Ureter (tissue), 1 donor: ENCODE results near the gene OCSTAMP. TPM values are rescaled to one million over a fixed set of nuclear protein-coding genes. Genes with fewer than 3 reads are reported as not detected.

ENCODE experiments used
- DNase-seq: peaks from one replicate; pipeline ENCODE4 v3.0.0-alpha.2; 2020; ENCODE audit warnings: low spot score
- total RNA-seq: library from RNA; stranded (reverse); gene quantifications from one replicate; pipeline ENCODE4 v1.2.4, GENCODE V29; 2023
- donor health status: DM: yes; HTN: yes; CAD: no.

OCSTAMP gene
- total RNA-seq, 1 donor from 2014 or later, result not detected

- DNase-seq, result no peak
These were observed 2.3 kb upstream of the OCSTAMP start for GRCh38 chr20:46552460-46553420.

DNA sequence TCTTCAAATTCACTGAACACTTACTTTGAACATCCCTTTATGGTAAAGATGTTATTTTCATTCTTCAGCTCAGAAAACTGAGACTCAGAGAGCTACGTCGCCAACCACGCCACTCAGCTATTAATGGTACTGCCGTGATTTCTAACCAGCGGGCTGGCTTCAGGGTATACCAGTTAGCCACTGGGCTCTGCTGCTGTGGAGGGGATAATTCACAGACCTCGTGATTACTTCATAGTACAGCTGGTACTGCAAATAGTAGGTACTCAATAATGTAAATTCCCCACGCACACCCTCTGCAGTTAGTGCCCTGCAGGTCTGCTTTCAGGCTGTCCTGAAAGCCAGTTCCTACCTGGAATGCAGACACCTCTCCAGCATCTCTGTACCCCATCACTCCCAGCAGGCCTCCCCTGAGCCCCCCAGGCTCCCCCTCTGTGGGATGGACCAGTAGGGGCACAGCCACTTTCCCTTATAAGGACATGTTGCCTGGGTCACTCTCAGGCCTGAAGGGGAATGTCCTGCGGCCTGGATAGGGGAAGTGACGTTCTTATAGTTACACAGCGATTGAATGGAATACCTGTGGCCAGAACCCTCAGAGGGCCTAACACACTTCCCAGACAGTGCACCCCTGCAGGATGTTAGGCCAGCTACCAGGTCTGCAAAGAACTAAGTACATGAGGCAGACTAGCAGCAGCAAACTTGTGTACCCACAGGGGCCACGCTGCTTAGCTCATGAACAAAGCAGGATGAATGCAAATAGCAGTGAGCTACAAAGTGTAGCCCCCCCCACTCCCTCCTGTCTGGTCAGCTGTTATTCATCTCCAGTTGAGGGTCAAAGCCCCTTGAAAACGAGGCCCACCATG is 1.3 kb upstream of the OCSTAMP start:
- no peak for DNase-seq

DNA sequence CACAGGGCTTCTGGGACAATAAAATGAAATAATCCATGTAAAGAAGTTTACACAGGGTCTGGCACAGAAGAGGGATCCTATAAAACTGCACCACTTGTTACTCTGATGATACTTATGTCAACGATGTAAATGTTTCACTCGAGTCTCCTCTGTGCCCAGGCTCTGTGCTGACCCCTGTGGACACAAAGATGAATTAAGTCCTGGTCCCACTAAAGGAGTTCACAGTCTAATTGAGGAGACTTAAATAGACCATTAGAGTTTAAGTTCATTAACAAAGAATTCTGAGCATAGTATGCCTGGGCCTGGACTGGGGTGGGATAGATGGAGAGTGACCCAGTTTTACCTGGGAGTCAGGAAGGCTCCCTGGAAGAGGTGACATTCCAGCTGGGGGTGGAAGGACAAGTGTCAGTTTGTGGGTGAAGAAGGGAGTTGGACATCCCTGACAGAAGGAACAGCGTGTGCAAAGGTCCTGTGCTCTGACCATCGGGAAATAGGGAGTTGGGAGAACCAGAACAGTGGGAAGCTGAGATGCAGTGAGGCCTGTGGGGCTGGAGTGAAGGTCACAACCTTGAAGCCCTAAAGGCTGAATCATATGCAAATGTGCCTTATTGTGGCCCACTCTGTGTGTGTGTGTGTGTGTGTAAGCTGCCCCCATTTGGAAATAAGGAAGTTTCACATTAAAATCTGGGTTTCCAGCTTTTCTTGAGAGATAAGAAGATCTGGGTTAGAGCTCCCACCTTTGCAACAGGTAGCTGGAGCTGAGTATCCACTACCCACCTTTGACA is 1.1 kb downstream of the OCSTAMP start:
- no peak for DNase-seq

DNA sequence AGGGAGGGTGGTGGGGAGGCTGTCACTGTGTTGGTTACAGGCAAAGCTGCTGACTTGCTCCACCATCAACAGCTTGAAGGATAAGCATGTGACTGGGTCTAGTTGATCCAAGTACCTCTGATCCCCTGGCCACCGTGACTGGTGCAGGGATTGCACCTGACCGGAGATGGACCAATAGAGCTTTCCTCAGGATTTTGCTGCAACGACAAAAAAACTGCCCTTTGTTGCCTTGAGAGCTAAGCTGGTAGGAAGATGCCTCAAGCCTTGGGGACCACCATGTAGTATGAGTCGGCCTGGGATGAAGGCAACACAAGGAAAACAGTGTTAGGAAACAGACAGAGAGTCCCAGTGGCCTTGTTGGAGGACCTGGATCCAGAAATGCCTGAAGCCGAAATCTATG is 1.8 kb downstream of the OCSTAMP start:
- DNase-seq, result no peak

DNA sequence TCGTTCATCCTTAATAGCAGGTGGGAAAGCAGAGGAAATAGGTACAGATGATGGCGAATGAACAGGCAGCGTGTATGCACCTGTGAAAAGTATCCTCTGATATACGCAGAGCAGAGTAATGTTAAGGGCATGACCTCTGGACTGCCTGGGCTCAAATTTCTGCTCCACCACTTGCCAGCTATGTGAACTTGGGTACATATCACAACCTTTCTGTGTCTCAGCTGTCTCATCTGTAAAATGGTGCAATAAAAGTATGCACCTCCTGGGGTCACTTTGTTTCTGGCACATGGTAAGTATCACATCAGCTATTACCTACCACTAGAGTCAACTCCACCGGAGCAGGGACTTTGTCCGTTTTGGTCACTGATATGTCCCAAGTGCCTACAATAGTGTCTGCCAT is 2.5 kb downstream of the OCSTAMP start:
- no peak for DNase-seq

DNA sequence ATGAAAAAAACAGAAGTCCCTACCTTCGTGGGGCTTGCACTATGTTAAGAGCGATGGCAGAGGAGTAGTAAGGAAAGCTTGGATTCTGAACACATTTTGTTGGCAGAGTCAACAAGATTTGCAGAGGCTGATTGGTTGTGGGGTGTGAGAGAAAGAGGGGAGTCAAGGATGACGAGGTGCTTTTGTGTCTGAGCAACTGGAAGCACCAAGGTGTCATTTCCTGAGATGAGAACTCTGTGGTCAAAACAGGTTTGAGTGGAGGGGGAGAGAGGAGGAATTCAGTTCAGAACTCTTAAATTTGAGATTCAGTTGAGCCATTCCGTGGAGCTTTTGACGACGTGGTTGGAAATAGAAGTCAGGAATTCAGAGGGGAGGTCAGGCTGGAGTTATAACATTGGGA is 3.5 kb downstream of the OCSTAMP start:
- no peak for DNase-seq

DNA sequence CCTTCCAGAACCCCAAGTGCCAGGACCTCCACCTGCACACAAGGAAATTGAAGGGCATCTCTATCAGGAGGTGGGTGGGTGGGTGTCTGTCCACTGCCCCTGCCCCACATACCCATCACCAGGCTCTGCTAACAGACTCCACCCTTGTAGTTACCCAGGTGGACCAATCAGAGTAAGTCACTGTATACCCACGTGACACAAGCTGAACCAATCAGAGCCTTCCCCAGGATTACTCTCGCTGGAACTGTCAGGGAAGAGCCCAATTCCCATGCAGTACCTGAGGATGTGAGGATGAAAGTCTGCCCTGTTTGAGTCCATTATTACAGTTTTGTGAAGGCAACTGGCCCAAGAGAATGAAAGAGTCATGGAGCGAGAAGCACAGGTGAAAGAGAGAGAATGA is 4.2 kb downstream of the OCSTAMP start:
- DNase-seq, result no peak

DNA sequence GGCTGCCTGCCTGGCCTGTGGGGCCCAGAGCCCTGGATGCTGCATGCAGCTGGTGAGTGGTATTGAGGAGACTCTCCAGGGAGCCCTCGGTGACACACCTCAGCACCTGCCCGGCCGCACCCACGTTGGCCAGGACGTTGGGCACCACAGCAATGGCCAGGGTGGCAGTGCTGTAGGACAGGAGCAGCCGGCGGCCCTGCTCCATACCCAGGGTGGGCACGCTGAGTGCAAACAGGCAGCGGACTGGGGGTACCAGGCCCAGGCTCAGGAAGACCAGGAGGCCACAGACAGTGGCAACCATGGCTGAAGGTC is 4.7 kb downstream of the OCSTAMP start:
- no peak for DNase-seq

- DNase-seq, result no peak
These were observed 5.2 kb downstream of the OCSTAMP start for GRCh38 chr20:46545077-46545826.

DNA sequence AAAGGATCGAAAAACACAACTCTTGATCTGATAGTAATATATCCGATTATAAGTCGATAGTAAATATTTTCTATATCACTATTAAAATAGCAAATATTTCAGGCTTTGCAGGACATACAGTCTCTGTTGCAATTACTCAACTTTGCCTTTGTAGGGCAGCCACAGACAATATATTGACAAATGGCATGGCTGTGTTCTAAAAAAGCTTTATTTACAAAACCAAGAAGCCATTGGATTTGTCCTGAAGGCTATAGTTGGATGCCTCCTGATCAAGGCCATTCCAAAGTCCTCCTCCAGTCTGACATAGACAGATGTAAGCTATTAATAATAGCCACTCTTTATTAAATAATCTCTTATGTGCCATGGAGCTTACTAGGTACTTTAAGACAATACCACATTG is 5.9 kb downstream of the OCSTAMP start:
- DNase-seq, result no peak

DNA sequence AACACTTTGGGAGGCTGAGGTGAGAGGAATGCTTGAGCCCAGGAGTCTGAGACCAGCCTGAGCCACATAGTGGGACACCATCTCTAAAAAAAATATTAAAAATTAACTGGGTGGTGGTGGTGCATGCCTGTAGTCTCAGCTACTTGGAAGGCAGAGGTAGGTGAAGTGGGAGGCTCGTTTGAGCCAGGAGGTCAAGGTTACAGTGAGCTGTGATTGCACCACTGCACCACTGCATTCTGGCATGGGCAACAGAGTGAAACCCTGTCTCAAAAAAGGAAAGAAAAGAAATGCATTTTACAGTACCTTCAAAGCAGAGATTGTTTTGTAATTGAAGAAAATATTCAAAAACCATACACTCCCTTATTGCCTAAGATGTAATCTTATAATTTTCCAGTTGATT is 6.5 kb downstream of the OCSTAMP start:
- DNase-seq, result no peak

DNA sequence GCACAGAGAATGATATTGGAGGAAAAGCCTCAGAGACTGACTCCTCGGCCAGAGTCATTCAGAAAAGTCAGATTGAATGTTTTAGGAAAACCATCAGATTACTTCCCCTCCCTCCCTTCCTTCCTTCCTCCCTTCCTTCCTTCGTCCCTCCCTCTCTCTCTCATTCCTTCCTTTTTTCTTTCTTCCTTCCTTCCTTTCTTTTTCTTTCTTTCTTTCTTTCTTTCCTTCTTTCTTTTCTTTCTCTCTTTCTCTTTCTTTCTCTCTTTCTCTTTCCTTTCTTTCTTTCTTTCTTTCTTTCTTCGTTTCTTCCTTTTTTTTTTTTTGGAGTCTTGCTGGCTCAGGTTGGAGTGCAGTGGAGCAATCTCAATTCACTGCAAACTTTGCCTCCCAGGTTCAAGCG is 7.4 kb downstream of the OCSTAMP start:
- DNase-seq, result no peak

DNA sequence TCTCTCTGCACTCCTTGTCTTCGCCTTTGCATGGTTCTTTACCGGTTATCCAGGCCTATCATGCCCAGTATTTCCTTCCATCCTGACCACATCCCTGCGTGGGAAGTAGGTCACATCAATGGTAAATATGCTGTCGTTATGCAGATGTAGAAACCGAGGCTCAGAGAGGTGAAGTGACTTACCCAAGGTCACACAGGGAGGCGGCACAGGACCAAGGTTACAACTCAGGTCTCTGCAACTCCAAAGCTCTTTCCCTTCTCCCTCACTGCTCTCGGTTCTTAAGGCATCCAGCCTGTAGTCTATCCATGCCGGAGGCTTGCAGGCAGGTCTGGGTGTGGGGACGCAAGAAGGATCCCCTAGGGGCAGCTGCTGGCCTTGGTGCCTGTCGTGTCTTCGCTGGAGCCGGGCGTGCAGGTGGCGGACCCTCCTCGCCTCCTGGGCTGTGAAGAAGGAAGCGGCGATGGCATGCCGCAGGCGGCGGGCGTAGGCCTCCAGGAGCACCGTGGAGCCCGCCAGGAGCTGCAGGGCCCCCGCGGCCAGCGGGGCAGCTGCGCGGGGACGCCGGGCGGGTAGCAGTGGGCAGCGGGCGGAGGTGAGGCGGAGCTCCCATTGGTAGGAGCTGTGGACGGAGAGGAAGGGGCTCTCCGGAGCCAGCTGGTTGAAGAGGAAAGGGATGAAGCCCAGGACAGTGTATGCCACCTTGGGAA is 9.1 kb downstream of the OCSTAMP start:
- DNase-seq, result no peak

DNA sequence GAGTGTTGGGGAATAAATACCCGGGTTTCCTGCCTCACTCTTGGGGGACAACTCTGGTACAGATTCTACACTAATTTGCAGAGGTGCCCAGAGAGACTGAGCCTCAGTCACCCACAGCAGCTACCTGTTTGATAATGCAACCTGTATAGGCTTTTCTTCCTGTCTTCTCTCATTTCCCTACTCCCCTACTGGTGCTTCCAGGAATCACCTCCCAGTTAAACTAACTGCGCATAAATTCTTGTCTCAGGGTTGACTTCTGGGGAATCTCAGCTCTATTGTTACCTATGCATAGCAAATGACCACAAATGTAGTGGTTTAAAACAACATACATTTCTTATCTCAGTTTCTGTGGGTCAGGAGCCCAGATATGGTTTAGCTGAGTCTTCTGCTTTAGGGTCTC is 11.3 kb downstream of the OCSTAMP start:
- DNase-seq, result no peak

DNA sequence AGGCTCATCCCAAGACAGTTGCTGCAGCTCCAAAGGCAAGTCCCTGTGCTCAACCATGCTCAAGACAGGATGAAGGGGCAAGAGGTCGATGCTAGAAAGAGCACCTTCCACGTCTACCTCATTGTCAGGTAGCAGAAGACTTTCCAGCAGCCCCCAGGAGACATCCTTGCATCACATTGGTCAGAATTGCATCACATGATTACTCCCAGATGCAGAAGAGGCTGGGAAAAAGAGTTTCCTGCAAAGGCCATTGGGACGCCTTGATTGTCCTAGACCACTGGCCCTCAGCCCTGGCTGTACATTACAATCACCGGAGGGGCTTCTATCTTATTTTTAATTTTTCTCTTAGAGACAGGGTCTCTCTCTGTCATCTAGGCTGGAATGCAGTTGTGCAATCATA is 19.8 kb downstream of the OCSTAMP start:
- DNase-seq, result no peak

GRCh38 chr20:46523696-46524328 is 26.6 kb downstream of the OCSTAMP start:
- no peak for DNase-seq

DNA sequence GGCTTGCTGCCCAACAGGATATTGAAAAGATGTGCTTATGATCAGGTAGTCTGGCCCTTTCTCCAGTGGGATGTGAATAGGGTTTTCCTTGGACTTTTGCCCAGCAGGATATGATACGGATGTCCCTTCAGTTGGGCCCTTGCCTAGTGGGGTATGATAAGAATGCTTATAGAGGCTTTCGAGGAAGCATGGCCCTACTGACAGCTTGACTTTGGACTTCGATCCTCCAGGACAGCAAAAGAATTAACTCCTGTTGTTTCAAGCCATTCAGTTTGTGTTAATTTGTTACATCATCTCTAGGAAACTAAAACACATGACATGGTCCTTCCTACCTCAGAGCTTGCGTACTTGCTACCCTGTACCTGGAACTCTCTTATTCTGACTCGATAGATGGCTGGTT is 27.3 kb downstream of the OCSTAMP start:
- no peak for DNase-seq

GRCh38 chr20:46520976-46521579 is 29.4 kb downstream of the OCSTAMP start:
- DNase-seq, result peak; percentile 59

- no peak for DNase-seq
These were observed 29.9 kb downstream of the OCSTAMP start for GRCh38 chr20:46520540-46520939.
